CD14-positive monocyte (primary cell): ENCODE data around the gene SNX33. TPM values are rescaled to one million over a fixed set of nuclear protein-coding genes. Genes with fewer than 3 reads are reported as not detected.
"Not testable (repeated sequence)": the region's sequence is repeated elsewhere in the genome, so short reads cannot be mapped to it uniquely, and the experiment has no call there.

Source experiments
- DNase-seq, 3 donors: peaks; one replicate each; pipeline ENCODE4 v3.0.0-alpha.2; 2011 to 2022
- H2AFZ ChIP-seq: 2 replicates; pipeline ENCODE4 v1.6.0; 2012; ENCODE audit warnings: mild to moderate bottlenecking, low read depth, low read length, inconsistent platforms; ENCODE audit not compliant: insufficient read depth, poor library complexity, severe bottlenecking
- H3K27ac ChIP-seq, 2 donors: 1 replicate in 1 of 2; 2 replicates in 1 of 2; pipeline ENCODE4 v1.5.1; 2012 to 2013; ENCODE audit warnings: low read length in 2 of 2, control low read depth in 1 of 2, inconsistent platforms in 1 of 2, low read depth in 1 of 2, mild to moderate bottlenecking in 1 of 2
- H3K27me3 ChIP-seq, 2 donors: one replicate each; pipeline versions ENCODE4 v1.6.0 to v1.6.1; 2011 to 2013; ENCODE audit warnings: low read length in 2 of 2; ENCODE audit not compliant: control insufficient read depth in 2 of 2, insufficient read depth in 2 of 2
- H3K36me3 ChIP-seq, 2 donors: replicated peaks in 1 of 2; 1 replicate in 1 of 2; 2 replicates in 1 of 2; pipeline versions ENCODE4 v1.5.1 to v1.6.1; 2012 to 2013; ENCODE audit warnings: low read length in 2 of 2, control low read depth in 1 of 2, inconsistent platforms in 1 of 2, mild to moderate bottlenecking in 1 of 2; ENCODE audit not compliant: insufficient read depth in 2 of 2, control insufficient read depth in 1 of 2
- H3K4me1 ChIP-seq, 2 donors: 1 replicate in 1 of 2; 2 replicates in 1 of 2; pipeline versions ENCODE4 v1.5.1 to v1.6.1; 2012 to 2013; ENCODE audit warnings: low read length in 2 of 2, control low read depth in 1 of 2, inconsistent platforms in 1 of 2, mild to moderate bottlenecking in 1 of 2, moderate library complexity in 1 of 2; ENCODE audit not compliant: insufficient read depth in 2 of 2, control insufficient read depth in 1 of 2
- H3K4me2 ChIP-seq: replicated peaks from 2 replicates; pipeline ENCODE3; 2012; ENCODE audit warnings: low read length, moderate library complexity, mild to moderate bottlenecking; ENCODE audit not compliant: poor library complexity, severe bottlenecking; ENCODE audit errors: extremely low read depth
- H3K4me3 ChIP-seq, 3 experiments: fragments of 200-600 bp in 1 of 3; sonication (generic) in 1 of 3; replicated peaks in 1 of 3; 1 replicate in 2 of 3; 2 replicates in 1 of 3; pipeline ENCODE4 v1.5.1; 2011 to 2013; ENCODE audit warnings: low read length in 3 of 3, mild to moderate bottlenecking in 3 of 3, control low read depth in 2 of 3, low read depth in 2 of 3, inconsistent platforms in 1 of 3, moderate library complexity in 1 of 3
- H3K79me2 ChIP-seq: 2 replicates; pipeline ENCODE4 v1.6.0; 2012; ENCODE audit warnings: mild to moderate bottlenecking, control low read depth, inconsistent platforms, low read length, moderate library complexity; ENCODE audit not compliant: insufficient read depth
- H3K9ac ChIP-seq: 2 replicates; pipeline ENCODE4 v1.6.0; 2017; ENCODE audit warnings: low read length, mild to moderate bottlenecking; ENCODE audit not compliant: insufficient read depth, poor library complexity, severe bottlenecking
- H3K9me3 ChIP-seq, 2 donors: replicated peaks in 1 of 2; 1 replicate in 1 of 2; 2 replicates in 1 of 2; pipeline versions ENCODE4 v1.5.1 to v1.6.1; 2012 to 2013; ENCODE audit warnings: low read length in 2 of 2, control low read depth in 1 of 2; ENCODE audit not compliant: control insufficient read depth in 1 of 2, insufficient read depth in 1 of 2
- H4K20me1 ChIP-seq: 2 replicates; pipeline ENCODE4 v1.6.0; 2012; ENCODE audit warnings: mild to moderate bottlenecking, low read length, control low read depth, moderate library complexity; ENCODE audit not compliant: insufficient read depth
- H3K27ac Mint-ChIP-seq, 7 donors: one replicate each; pipeline ENCODE4 v1.8.0; 2020; ENCODE audit warnings: mild to moderate bottlenecking in 7 of 7, mixed read lengths in 7 of 7, moderate library complexity in 6 of 7, inconsistent platforms in 2 of 7
- H3K27me3 Mint-ChIP-seq, 3 donors: one replicate each; pipeline ENCODE4 v1.8.0; 2021 to 2022; ENCODE audit warnings: low read depth in 3 of 3, mild to moderate bottlenecking in 3 of 3, mixed read lengths in 3 of 3, moderate library complexity in 3 of 3, inconsistent platforms in 1 of 3
- H3K36me3 Mint-ChIP-seq, 2 donors: one replicate each; pipeline ENCODE4 v1.8.0; 2020; ENCODE audit warnings: mixed read lengths in 2 of 2, inconsistent platforms in 1 of 2, mild to moderate bottlenecking in 1 of 2
- H3K4me1 Mint-ChIP-seq: one replicate; pipeline ENCODE4 v1.8.0; 2020; ENCODE audit warnings: mild to moderate bottlenecking, mixed read lengths
- H3K4me3 Mint-ChIP-seq, 2 donors: one replicate each; pipeline ENCODE4 v1.8.0; 2020; ENCODE audit warnings: mild to moderate bottlenecking in 2 of 2, mixed read lengths in 2 of 2, moderate library complexity in 1 of 2
- H3K9me3 Mint-ChIP-seq, 7 donors: one replicate each; pipeline ENCODE4 v1.8.0; 2020 to 2022; ENCODE audit warnings: mixed read lengths in 7 of 7, mild to moderate bottlenecking in 6 of 7, moderate library complexity in 6 of 7, inconsistent platforms in 2 of 7
- CTCF ChIP-seq: fragments of 200-600 bp; IDR thresholded peaks from one replicate; pipeline ENCODE4 v1.8.0; 2022; ENCODE audit warnings: antibody characterized with exemption, mild to moderate bottlenecking
- WGBS: methylation state at CpG from one replicate; pipeline ENCODE4 v1.1.5; 2013; ENCODE audit warnings: missing lambda C conversion rate; ENCODE audit not compliant: insufficient coverage; 5-methylcytosine and 5-hydroxymethylcytosine counted together
- intact Hi-C, 2 donors: fragments of 100-400 bp; cut with micrococcal nuclease; formaldehyde crosslinking; loops; one replicate each; pipeline versions ENCODE4 v1.15.0 to v1.15.1; 2023
- polyA plus RNA-seq, 3 donors: library from polyadenylated mRNA; depleted of rRNA in 1 of 3; unstranded in 2 of 3; stranded (reverse) in 1 of 3; fragments of 300-500 nt in 2 of 3; fragments of >200 nt in 1 of 3; fragmentation: Illumina TruSeq in 2 of 3; gene quantifications; 1 replicate in 2 of 3; 2 replicates in 1 of 3; pipeline ENCODE4 v1.2.3, GENCODE V29; 2012 to 2021

The SNX33 gene
- polyA plus RNA-seq, 3 donors = 2.4 to 4.8 (median 2.4) TPM

- peak overlapping the region in 2 of 7 donors; percentile 48 to 54 for H3K27ac Mint-ChIP-seq
- not testable (repeated sequence) for H4K20me1 ChIP-seq, H3K4me3 ChIP-seq, H3K4me3 Mint-ChIP-seq, H3K4me1 Mint-ChIP-seq, H3K9ac ChIP-seq, H3K27me3 ChIP-seq, H3K4me1 ChIP-seq, H3K4me2 ChIP-seq, H3K79me2 ChIP-seq, H2AFZ ChIP-seq, H3K36me3 Mint-ChIP-seq, H3K9me3 Mint-ChIP-seq, H3K36me3 ChIP-seq, H3K9me3 ChIP-seq, H3K27ac ChIP-seq
- TF ChIP-seq CTCF = peak; percentile 88
- H3K27me3 Mint-ChIP-seq = peaks cover 7 to 11% (median 10%) of the 10 kb centered on the region in 3 donors
- peak; percentile 30 to 68 (median 55) for DNase-seq
- intact Hi-C loops = loop anchor here in 1 of 2 donors (1.0 to 10.0 kb wide), 2 partner anchors 119 to 179 kb away; no protein-coding TSS in a partner anchor
- WGBS = 28% methylated on average over 10 of the region's 14 CpGs
Measured at GRCh38 chr15:75683646-75684312, 36.1 kb downstream of the SNX33 start.

DNA sequence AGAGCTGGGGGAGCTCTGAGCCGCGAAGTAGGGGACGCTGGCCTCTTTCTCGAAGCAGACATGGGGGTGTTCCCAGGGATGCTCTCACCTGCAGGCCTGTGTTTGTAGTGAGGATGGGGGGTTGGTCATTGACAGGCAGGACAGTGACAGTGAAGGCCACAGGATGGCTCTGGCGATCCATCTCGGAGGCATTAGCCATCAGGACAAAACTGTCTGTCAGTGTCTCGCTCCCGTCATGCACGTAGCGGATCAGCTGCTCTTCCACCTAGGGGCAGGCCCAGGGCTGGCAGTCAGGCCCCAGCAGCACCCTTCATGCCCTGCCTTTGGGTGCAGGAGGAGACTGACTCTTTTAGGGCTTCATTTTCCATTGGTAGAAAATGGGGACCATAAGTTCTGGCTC, 36.9 kb downstream of the SNX33 start:
- no peak overlapping the region for H2AFZ ChIP-seq
- intact Hi-C loops = loop anchor here (5.0 to 10.0 kb wide), 3 partner anchors 38 to 180 kb away; a partner anchor contains a TSS
- WGBS = 95% methylated on average over 7 of the region's 10 CpGs
- no peaks in the 10 kb centered on the region for H3K27me3 ChIP-seq
- Mint-ChIP-seq H3K9me3 (peaks cover 0 to 2% (median 0%) of the 10 kb centered on the region in 7 donors), H3K27me3 (peaks cover 5 to 11% (median 10%) of the 10 kb centered on the region in 3 donors), H3K4me3 (peak overlapping the region in 1 of 2 donors; percentile 65), H3K27ac (no peak overlapping the region), H3K36me3 (no peaks in the 10 kb centered on the region), H3K4me1 (no peaks in the 10 kb centered on the region)
- H3K9me3 ChIP-seq = no peaks in the 10 kb centered on the region
- H3K36me3 ChIP-seq = no peaks in the 10 kb centered on the region
- no peak for DNase-seq
- no peak overlapping the region for H3K4me3 ChIP-seq
- TF ChIP-seq CTCF = no peak
- no peak overlapping the region for H3K27ac ChIP-seq
- H3K79me2 ChIP-seq = no peaks in the 10 kb centered on the region
- H3K4me2 ChIP-seq = no peak overlapping the region
- no peaks in the 10 kb centered on the region for H4K20me1 ChIP-seq
- no peaks in the 10 kb centered on the region for H3K4me1 ChIP-seq
- no peak overlapping the region for H3K9ac ChIP-seq
